ENCODE data around the gene MAP4.

The MAP4 gene

GRCh38 chr3:47871389-47871788 is 144.8 kb downstream of the MAP4 start:
- no peak for FAIRE-seq
- DNase-seq (ENCODE audit: insufficient read length, low spot score) = no peak

GRCh38 chr3:47870702-47871260 is 145.4 kb downstream of the MAP4 start:
- no peak for FAIRE-seq
- DNase-seq (ENCODE audit: insufficient read length, low spot score) = no peak

GRCh38 chr3:47870156-47870555 is 146.1 kb downstream of the MAP4 start:
- FAIRE-seq = no peak
- DNase-seq (ENCODE audit: insufficient read length, low spot score) = no peak

GRCh38 chr3:47868306-47868705 is 147.9 kb downstream of the MAP4 start:
- no peak for FAIRE-seq

GRCh38 chr3:47867451-47868044 is 148.7 kb downstream of the MAP4 start:
- FAIRE-seq = no peak
- no peak for DNase-seq (ENCODE audit: insufficient read length, low spot score)

More at GRCh38 chr3:47868306-47868705, 147.9 kb downstream of the MAP4 start:
- no peak for DNase-seq (ENCODE audit: insufficient read length, low spot score)

GRCh38 chr3:47865192-47865591 is 151.0 kb downstream of the MAP4 start:
- FAIRE-seq = no peak
- no peak for DNase-seq (ENCODE audit: insufficient read length, low spot score)

GRCh38 chr3:47863391-47864128 is 152.7 kb downstream of the MAP4 start:
- FAIRE-seq = no peak
- no peak for DNase-seq (ENCODE audit: insufficient read length, low spot score)

GRCh38 chr3:47859956-47860605 is 156.1 kb downstream of the MAP4 start:
- FAIRE-seq = no peak
- no peak for DNase-seq (ENCODE audit: insufficient read length, low spot score)

- no peak for FAIRE-seq
- no peak for DNase-seq (ENCODE audit: insufficient read length, low spot score)
Observed at GRCh38 chr3:47857151-47857550, 159.1 kb downstream of the MAP4 start.

GRCh38 chr3:47856669-47857068 is 159.5 kb downstream of the MAP4 start:
- DNase-seq (ENCODE audit: insufficient read length, low spot score) = no peak

GRCh38 chr3:47855461-47856383 is 160.5 kb downstream of the MAP4 start:
- no peak for FAIRE-seq
- DNase-seq (ENCODE audit: insufficient read length, low spot score) = no peak

More at GRCh38 chr3:47856669-47857068, 159.5 kb downstream of the MAP4 start:
- no peak for FAIRE-seq

- no peak for DNase-seq (ENCODE audit: insufficient read length, low spot score)
- FAIRE-seq = no peak
Observed at GRCh38 chr3:47854720-47855455, 161.3 kb downstream of the MAP4 start.

GRCh38 chr3:47854267-47854666 is 161.9 kb downstream of the MAP4 start:
- DNase-seq (ENCODE audit: insufficient read length, low spot score) (no peak), FAIRE-seq (no peak)

- DNase-seq (ENCODE audit: insufficient read length, low spot score) (no peak), FAIRE-seq (no peak)
Observed at GRCh38 chr3:47852604-47853602, 163.3 kb downstream of the MAP4 start.

- FAIRE-seq (no peak), DNase-seq (ENCODE audit: insufficient read length, low spot score) (no peak)
Observed at GRCh38 chr3:47851888-47852603, 164.2 kb downstream of the MAP4 start.

- FAIRE-seq = no peak
- DNase-seq (ENCODE audit: insufficient read length, low spot score) = no peak
Observed at GRCh38 chr3:47850564-47851410, 165.4 kb downstream of the MAP4 start.
